HG03460 (cell line): ENCODE measurements around the gene SURF1.
"Not testable (repeated sequence)": the region's sequence is repeated elsewhere in the genome, so short reads cannot be mapped to it uniquely, and the experiment has no call there.

ENCODE experiments used
- ATAC-seq: cut with Tn5 transposase; IDR thresholded peaks from one replicate; pipeline ENCODE4 v1.9.1; 2021; ENCODE audit not compliant: unreplicated experiment

The SURF1 gene

DNA sequence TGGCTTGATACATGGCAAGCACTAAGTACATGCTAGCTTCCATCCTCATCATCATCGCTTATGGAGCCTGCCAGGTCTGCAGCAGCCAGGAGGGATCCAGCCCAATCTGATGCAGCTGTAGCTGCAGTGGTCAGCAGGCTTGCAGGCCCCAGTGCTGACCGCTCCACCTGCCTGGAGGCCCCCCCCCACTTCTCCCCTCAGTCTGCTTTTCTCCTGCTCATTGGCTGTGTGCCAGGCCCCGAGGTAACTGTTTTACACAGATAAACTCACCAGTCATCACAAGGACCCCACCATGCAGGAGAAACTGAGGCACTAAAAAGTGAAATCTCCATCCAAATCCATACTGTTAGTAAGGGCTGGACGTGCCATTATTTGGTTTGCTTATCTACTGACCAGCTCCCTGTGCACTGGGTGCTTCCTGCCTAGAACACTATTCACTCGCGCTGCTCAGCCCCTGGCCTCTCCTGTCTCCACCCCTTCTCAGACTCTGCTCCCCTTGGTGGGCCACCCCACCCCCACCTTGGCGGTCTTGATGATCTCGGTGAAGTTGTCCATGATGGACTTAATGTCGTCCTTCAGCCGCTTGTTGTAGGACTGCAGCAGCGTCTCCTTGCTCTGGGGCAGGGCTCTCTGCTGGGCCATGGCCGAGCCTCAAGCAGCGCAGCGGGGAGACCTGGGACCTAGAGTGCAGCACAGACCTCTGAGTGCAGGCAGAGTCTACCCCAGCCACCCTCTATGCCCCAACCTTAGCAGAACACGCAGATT, 10.1 kb downstream of the SURF1 start:
- ATAC-seq, result no peak

- ATAC-seq, result no peak
These were observed 10.7 kb downstream of the SURF1 start for GRCh38 chr9:133345596-133345995.

- no peak for ATAC-seq
These were observed 11.3 kb downstream of the SURF1 start for GRCh38 chr9:133344979-133345378.

- no peak for ATAC-seq
These were observed 12.2 kb downstream of the SURF1 start for GRCh38 chr9:133344071-133344470.

DNA sequence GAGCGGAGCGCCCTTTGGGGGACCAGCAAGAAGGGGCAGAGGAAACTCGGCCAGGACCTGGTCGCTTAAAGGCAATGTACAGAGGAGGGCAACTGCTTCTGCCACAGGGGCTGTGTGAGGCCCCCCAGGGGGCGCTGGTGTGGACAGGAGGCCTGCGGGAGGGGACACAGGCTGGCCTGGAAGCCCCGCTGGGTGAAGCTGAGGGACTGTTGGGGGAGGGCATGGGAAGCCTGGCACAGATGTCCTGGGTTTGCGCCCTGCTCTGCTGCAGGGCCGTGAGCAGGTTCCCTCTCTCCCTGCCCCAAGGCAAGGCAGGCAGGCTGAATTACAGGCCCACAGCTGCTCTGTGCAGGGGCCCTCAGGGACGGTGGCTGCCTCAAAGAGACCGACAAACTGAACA, 13.7 kb downstream of the SURF1 start:
- no peak for ATAC-seq

GRCh38 chr9:133342069-133342406, 14.2 kb downstream of the SURF1 start:
- no peak for ATAC-seq

GRCh38 chr9:133341369-133342068, 14.8 kb downstream of the SURF1 start:
- no peak for ATAC-seq

- ATAC-seq, result no peak
These were observed 15.4 kb downstream of the SURF1 start for GRCh38 chr9:133340916-133341315.

- no peak for ATAC-seq
These were observed 16.0 kb downstream of the SURF1 start for GRCh38 chr9:133340256-133340655.

GRCh38 chr9:133339641-133340040, 16.6 kb downstream of the SURF1 start:
- no peak for ATAC-seq

GRCh38 chr9:133335924-133336811, 20.1 kb downstream of the SURF1 start, which contains the start of gene SURF6:
TSS of gene SURF6 (minus strand) at chr9:133336188. CDS start at chr9:133336132, 56 bp downstream.
- peak; percentile 86 for ATAC-seq

GRCh38 chr9:133334888-133335287, 21.4 kb downstream of the SURF1 start:
- not testable (repeated sequence) for ATAC-seq

- ATAC-seq, result no peak
These were observed 22.1 kb downstream of the SURF1 start for GRCh38 chr9:133334161-133334560.

DNA sequence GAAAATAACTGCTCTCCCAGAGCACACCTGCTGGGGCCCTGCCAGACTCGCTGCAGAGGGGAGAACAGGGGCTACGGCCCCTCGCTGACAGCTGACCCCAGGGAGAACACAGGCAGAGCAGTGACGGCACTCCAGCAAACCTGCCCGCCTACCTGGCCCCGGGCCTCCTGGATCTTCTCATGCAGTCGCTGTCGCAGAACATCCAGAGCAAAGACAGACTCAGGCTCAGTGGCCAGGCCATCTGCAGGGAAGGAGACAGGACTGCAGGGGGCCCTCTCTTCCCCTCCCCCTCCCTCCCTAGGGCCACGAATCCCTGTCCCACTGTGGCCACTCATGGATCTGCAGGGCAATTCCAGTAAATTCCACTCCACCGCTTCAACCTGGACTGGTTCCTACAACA, 22.7 kb downstream of the SURF1 start:
- ATAC-seq, result no peak

GRCh38 chr9:133333011-133333410, 23.3 kb downstream of the SURF1 start:
- ATAC-seq, result no peak

DNA sequence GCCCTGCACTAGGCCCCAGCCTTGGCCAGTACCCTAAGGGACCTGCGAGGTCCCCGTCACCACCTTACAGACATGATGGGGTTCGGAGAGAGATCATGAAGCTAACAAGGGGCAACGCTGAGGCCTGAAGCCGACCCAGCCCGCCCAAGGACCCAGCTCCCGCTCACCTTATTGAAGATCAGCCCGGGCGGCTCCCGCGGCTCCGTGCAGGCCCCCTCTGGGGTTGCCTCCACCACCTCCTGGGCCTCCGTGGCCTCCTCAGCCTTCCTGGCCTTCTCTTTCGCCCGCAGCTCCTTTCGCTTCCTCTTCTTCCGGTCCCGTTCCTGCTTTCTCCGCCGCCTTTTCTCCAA, 23.9 kb downstream of the SURF1 start:
- no peak for ATAC-seq

- no peak for ATAC-seq
These were observed 24.5 kb downstream of the SURF1 start for GRCh38 chr9:133331641-133332380.

DNA sequence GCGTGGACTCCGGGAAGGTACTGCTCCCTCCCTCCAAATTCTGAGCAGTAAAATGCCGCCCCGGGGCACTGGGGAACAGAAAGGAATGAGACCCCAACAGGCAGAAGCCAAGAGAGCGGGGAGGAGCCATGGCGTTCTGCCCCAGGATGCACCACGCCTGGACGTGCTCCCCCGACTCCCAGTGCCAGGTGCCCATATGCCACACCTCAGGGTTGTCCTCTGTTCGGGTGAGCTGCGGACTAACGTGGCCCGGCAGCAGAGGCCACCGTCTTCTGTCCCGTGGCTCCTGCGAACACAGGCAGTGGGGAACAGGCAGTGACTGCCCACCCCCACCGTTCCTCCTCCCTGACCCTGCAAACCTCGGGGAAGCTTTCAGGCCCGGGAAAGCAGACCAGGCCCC, 25.1 kb downstream of the SURF1 start:
- no peak for ATAC-seq

DNA sequence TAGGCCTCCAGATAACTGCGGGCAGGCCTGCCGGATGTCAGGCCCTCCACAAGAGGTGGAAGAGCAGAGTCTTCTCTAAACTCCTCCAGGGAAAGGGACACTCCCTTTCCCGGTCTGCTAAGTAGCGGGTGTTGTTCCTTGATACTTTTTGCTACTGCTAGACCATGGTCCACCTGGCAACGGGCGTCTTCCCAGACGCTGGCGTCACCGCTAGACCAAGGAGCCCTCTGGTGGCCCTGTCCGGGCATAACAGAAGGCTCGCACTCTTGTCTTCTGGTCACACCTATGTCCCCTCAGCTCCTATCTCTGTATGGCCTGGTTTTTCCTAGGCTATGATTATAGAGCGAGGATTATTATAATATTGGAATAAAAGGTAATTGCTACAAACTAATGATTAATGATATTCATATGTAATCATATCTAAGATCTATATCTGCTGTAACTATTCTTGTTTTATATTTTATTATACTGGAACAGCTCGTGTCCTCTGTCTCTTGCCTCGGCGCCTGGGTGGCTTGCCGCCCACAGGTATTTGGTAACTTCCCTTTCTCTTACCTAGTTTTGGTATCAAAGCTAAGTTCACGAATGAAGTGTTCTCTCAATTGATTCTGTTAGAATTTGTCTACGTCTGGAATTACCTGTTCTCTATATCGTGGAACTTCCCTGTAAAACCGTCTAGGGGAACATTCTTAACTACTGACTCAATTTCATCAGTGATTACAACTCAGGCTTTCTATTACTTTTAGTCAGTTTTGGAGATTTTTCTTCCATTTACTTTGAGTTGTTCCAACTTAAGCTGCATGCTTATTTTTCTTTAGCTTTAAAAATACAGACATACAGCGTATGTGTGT, 26.8 kb downstream of the SURF1 start:
- ATAC-seq, result not testable (repeated sequence)
